ENCODE results near the gene OR1F1. TPM values are rescaled to one million over a fixed set of nuclear protein-coding genes. Genes with fewer than 3 reads are reported as not detected.

OR1F1 gene
- total RNA-seq, 1 experiment from 2014 or later: not detected

DNA sequence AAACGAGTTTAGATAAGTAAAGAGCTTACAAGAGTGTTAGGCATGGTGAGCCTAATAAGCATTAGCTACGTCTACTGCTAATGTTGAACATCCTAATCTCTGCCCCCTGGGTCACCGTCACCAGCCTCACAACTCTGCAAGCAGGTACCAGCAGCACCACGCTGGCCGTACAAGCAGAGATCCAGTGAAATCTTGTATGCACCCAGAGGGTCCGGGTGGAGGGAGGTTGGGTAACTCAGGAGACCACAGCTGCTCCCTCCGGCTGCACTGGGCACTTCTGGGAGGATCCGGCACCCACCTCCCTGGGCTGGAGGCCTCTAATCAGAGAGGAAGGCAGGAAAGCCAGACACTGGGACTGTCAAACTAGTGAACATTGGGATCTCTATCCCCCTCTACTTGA lies 8.4 kb upstream of the OR1F1 start:
- H2BK5ac ChIP-seq (ENCODE audit: insufficient read length, low read length): no peak overlapping the region
- no peaks in the 10 kb centered on the region for H3K4me1 ChIP-seq (ENCODE audit: insufficient read depth, low read length)
- Mint-ChIP-seq H3K27ac (no peak overlapping the region), H3K4me1 (peaks cover 15 to 19% of the 10 kb centered on the region in 2 experiments), H3K36me3 (ENCODE audit: insufficient read depth in 1 of 3, low read depth in 3 of 3) (peaks cover 0 to 2% (median 0%) of the 10 kb centered on the region in 3 experiments; a peak in 2 of 7 replicates), H3K9me3 (peaks cover 6 to 7% of the 10 kb centered on the region in 2 experiments; a peak in 4 of 5 replicates), H3K4me3 (peak overlapping the region in 1 of 2 experiments; percentile 88; a peak in 2 of 5 replicates), H3K27me3 (ENCODE audit: low read depth) (peaks cover 78% of the 10 kb centered on the region)
- H3K18ac ChIP-seq (ENCODE audit: insufficient read length, low read depth, low read length): no peak overlapping the region
- no peak overlapping the region for H3K23ac ChIP-seq (ENCODE audit: insufficient read length, low read depth, low read length)
- no peaks in the 10 kb centered on the region; the same call in 1 of the 2 replicates for H3K27me3 ChIP-seq (ENCODE audit: insufficient read depth, low read length)
- no peak overlapping the region for H3K56ac ChIP-seq (ENCODE audit: insufficient read length, low read depth, low read length)
- H3K4ac ChIP-seq (ENCODE audit: low read depth, low read length): no peak overlapping the region
- H4K20me1 ChIP-seq (ENCODE audit: control insufficient read depth, insufficient read depth, insufficient read length): no peaks in the 10 kb centered on the region
- no peak overlapping the region for H2AK5ac ChIP-seq (ENCODE audit: insufficient read length, low read length)
- no peaks in the 10 kb centered on the region for H3K79me2 ChIP-seq (ENCODE audit: insufficient read depth, low read length)
- no peak overlapping the region for H2BK120ac ChIP-seq (ENCODE audit: low read depth, low read length, poor library complexity, severe bottlenecking)
- peaks cover 20% of the 10 kb centered on the region for H3K23me2 ChIP-seq (ENCODE audit: insufficient read length, low read depth, low read length, poor library complexity, severe bottlenecking)
- no peak overlapping the region for H2AFZ ChIP-seq (ENCODE audit: low read length)
- H3K79me1 ChIP-seq (ENCODE audit: insufficient read depth, low read depth, low read length, poor library complexity, severe bottlenecking): no peaks in the 10 kb centered on the region
- H4K8ac ChIP-seq (replicated peaks; ENCODE audit: insufficient read length, low read depth, low read length): no peak overlapping the region
- H4K5ac ChIP-seq (ENCODE audit: insufficient read length, low read depth, low read length): no peak overlapping the region
- TF ChIP-seq, protein P1, sequence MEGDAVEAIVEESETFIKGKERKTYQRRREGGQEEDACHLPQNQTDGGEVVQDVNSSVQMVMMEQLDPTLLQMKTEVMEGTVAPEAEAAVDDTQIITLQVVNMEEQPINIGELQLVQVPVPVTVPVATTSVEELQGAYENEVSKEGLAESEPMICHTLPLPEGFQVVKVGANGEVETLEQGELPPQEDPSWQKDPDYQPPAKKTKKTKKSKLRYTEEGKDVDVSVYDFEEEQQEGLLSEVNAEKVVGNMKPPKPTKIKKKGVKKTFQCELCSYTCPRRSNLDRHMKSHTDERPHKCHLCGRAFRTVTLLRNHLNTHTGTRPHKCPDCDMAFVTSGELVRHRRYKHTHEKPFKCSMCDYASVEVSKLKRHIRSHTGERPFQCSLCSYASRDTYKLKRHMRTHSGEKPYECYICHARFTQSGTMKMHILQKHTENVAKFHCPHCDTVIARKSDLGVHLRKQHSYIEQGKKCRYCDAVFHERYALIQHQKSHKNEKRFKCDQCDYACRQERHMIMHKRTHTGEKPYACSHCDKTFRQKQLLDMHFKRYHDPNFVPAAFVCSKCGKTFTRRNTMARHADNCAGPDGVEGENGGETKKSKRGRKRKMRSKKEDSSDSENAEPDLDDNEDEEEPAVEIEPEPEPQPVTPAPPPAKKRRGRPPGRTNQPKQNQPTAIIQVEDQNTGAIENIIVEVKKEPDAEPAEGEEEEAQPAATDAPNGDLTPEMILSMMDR (conservative IDR thresholded peaks at IDR 0.05): no peak
- H4K91ac ChIP-seq (ENCODE audit: insufficient read length, low read depth, low read length): no peak overlapping the region
- no peaks in the 10 kb centered on the region for H3K9me3 ChIP-seq (ENCODE audit: control insufficient read depth, low read depth, low read length)
- no CpG with 5 or more reads among the region's 8 CpGs for WGBS (ENCODE audit: extremely low coverage, insufficient read length, low lambda C conversion rate)
- no peak overlapping the region for H3K14ac ChIP-seq (ENCODE audit: insufficient read depth, low read length)
- H3K27ac ChIP-seq (ENCODE audit: insufficient read length, low read depth, low read length): no peak overlapping the region
- no peak overlapping the region for H3T11ph ChIP-seq (ENCODE audit: low read length)
- H2BK15ac ChIP-seq (ENCODE audit: low read depth, low read length): no peak overlapping the region
- H3K4me2 ChIP-seq (ENCODE audit: insufficient read depth, insufficient read length, low read length): no peak overlapping the region
- no peak overlapping the region for H2BK12ac ChIP-seq (ENCODE audit: insufficient read length, low read depth, low read length)
- DNase-seq: no peak
- H2BK20ac ChIP-seq (ENCODE audit: low read depth, low read length, poor library complexity, severe bottlenecking): no peak overlapping the region
- no peak overlapping the region for H3K9ac ChIP-seq (ENCODE audit: extremely low read depth, insufficient read length, low read length)
